Stimulated activated CD4-positive, alpha-beta T cell treated with anti-CD3 and anti-CD28 coated beads, Interleukin-12 subunit alpha, Interleukin-12 subunit beta, amount 100 ng/mL, for 48 hours (primary cell): ENCODE data around the gene THRB.

ENCODE experiments used
- DNase-seq, 3 donors: peaks; one replicate each; pipeline ENCODE4 v3.0.0-alpha.2; 2020; ENCODE audit warnings: low read depth in 2 of 3, low spot score in 1 of 3

The THRB gene

GRCh38 chr3:24191801-24192403 lies 302.7 kb downstream of the THRB start:
- DNase-seq = no peak

GRCh38 chr3:24190256-24190655 lies 304.4 kb downstream of the THRB start:
- no peak for DNase-seq

GRCh38 chr3:24185738-24186384 lies 308.8 kb downstream of the THRB start:
- DNase-seq = peak; percentile 2 to 16 (median 12)

- DNase-seq = no peak
Measured at GRCh38 chr3:24184528-24185176, 310.0 kb downstream of the THRB start.

GRCh38 chr3:24182756-24183155 lies 311.9 kb downstream of the THRB start:
- no peak for DNase-seq

- no peak for DNase-seq
Measured at GRCh38 chr3:24181256-24181655, 313.4 kb downstream of the THRB start.

- DNase-seq = no peak
Measured at GRCh38 chr3:24180616-24181015, 314.0 kb downstream of the THRB start.

GRCh38 chr3:24177201-24177600 lies 317.4 kb downstream of the THRB start:
- DNase-seq = no peak

- DNase-seq = no peak
Measured at GRCh38 chr3:24174614-24175013, 320.0 kb downstream of the THRB start.

GRCh38 chr3:24168977-24169376 lies 325.7 kb downstream of the THRB start:
- no peak for DNase-seq

- no peak for DNase-seq
Measured at GRCh38 chr3:24167429-24167828, 327.2 kb downstream of the THRB start.

- DNase-seq = no peak
Measured at GRCh38 chr3:24166515-24166914, 328.1 kb downstream of the THRB start.

- DNase-seq = no peak
Measured at GRCh38 chr3:24165603-24165982, 329.1 kb downstream of the THRB start.

GRCh38 chr3:24164967-24165602 lies 329.6 kb downstream of the THRB start:
- no peak for DNase-seq

- no peak for DNase-seq
Measured at GRCh38 chr3:24162929-24163328, 331.7 kb downstream of the THRB start.

- no peak for DNase-seq
Measured at GRCh38 chr3:24161841-24162240, 332.8 kb downstream of the THRB start.

GRCh38 chr3:24160424-24161095 lies 334.1 kb downstream of the THRB start:
- DNase-seq = no peak

GRCh38 chr3:24158761-24159454 lies 335.7 kb downstream of the THRB start:
- no peak for DNase-seq

- DNase-seq = no peak
Measured at GRCh38 chr3:24157106-24157505, 337.5 kb downstream of the THRB start.

- no peak for DNase-seq
Measured at GRCh38 chr3:24156466-24156865, 338.2 kb downstream of the THRB start.

- DNase-seq = no peak
Measured at GRCh38 chr3:24155276-24155675, 339.4 kb downstream of the THRB start.
